ENCODE data around the gene ABHD8.

The ABHD8 gene

GRCh38 chr19:17321655-17322489 lies 18.6 kb upstream of the ABHD8 start:
- DNase-seq, result no peak

GRCh38 chr19:17320435-17320834 lies 17.2 kb upstream of the ABHD8 start:
- no peak for DNase-seq

GRCh38 chr19:17319473-17320238 lies 16.4 kb upstream of the ABHD8 start:
- DNase-seq, result no peak

- no peak for DNase-seq
Measured at GRCh38 chr19:17318966-17319365, 15.7 kb upstream of the ABHD8 start.

- DNase-seq, result no peak
Measured at GRCh38 chr19:17314007-17314593, 10.9 kb upstream of the ABHD8 start.

DNA sequence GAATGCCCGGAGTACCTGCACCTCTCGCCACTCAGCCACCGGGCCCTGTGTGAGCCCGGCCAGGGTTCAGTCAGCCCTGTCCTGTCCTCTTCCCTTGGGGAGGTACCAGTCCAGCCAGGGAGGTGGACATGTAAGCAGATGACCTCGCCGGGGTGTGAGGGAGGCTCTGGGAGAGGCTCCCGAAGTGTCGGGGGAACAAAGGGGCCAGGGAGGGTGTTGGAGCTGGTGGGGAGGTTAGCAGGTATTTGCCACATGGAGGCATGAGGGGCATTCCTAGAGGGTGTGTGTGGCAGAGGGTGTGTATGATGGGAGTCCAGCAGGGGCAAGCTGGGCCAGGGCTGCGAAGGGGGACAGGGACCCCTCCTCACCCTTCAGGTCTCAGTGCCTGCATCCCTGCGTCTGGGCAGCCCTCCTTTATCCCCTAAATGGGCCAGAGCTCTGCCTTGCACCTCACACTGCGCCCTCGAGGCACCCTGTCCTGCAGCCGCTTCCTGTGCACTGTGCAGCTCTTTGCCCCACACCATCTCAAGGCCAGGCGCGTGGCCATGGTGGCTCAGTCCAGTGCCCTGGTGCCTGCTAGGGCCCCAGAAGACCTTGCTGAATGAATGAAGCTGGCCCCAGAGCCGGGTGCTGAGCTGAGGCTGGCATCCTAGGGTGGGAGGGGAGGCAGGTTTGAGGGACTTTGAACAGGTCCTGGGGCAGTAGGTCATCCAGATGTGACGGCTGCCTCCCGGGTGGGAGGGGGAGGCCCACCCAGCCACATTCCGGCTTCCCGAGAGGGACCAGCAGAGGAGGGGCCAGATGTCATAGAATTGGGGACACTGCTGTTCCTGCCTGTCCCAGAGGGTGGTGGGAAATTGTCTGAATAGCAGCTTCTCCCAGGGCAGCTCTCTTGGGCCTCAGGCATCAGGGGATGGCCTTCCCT lies 9.2 kb upstream of the ABHD8 start:
- DNase-seq, result no peak

DNA sequence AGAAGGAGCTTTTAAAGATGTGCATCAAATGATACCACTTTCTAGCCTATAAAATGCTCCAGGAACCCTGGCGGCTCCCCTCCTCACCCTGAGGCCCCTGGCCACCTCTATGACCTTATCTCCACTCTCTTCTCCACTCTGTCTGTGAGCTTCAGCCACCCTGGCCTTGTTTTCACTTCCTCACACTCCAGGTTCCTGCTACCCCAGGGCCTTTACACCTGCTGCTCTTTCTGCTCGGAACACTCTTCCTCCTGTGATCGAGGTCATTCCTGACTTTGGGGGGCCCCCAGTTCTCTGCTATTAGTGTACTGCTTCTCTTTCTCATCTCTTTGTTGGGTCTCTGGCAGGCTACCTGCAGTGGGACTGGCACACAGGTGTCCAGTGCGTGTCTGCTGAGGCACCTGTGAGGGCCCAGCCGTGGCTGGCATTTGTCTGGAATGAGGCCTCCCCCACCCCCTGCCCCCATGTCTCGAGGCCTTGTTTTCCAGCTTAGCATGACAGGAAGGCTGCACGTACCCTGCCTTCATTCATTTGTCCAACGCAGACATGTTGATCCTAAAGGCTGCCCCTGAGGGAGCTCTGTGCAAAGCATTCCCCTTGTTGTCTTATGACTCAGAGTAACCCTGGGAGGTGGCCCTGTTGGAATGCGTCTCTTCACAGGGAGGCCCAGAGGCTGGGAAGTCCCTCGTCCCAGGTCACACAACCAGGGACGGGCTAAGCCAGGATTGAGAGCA lies 8.4 kb upstream of the ABHD8 start:
- no peak for DNase-seq

DNA sequence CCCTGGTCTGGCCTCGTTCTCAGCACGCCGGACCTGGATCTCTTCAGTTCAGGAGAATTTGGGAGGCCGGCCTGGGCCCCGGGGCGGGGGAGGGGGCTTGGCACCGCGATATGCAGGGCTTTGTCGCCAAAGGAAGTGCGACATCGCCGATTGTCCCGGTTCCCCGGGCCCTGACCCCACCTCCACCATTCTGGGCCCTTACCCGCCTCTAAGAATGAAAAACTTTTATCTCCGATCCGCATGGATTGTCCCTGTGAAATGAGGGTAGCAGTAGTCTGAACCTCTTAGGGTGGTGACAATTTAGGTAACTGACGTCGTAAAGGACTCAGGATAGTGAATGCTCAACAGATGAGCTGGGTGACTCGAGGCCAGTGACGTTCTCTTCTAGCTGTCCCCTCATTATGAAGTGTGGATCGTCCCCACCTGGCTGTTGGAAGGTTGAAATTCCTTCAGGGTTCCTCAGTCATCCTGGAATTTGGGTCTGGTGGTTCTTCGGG lies 6.8 kb upstream of the ABHD8 start:
- DNase-seq, result no peak

GRCh38 chr19:17309198-17309964 lies 6.2 kb upstream of the ABHD8 start, which contains the start of gene DDA1:
DDA1 (plus strand) TSS chr19:17309563; CDS start chr19:17309655, 92 bp downstream.
- peak; percentile 94 to 100 (median 99) for DNase-seq

- no peak for DNase-seq
Measured at GRCh38 chr19:17307876-17308377, 4.7 kb upstream of the ABHD8 start.

GRCh38 chr19:17306285-17306714 lies 3.1 kb upstream of the ABHD8 start:
- no peak for DNase-seq

DNA sequence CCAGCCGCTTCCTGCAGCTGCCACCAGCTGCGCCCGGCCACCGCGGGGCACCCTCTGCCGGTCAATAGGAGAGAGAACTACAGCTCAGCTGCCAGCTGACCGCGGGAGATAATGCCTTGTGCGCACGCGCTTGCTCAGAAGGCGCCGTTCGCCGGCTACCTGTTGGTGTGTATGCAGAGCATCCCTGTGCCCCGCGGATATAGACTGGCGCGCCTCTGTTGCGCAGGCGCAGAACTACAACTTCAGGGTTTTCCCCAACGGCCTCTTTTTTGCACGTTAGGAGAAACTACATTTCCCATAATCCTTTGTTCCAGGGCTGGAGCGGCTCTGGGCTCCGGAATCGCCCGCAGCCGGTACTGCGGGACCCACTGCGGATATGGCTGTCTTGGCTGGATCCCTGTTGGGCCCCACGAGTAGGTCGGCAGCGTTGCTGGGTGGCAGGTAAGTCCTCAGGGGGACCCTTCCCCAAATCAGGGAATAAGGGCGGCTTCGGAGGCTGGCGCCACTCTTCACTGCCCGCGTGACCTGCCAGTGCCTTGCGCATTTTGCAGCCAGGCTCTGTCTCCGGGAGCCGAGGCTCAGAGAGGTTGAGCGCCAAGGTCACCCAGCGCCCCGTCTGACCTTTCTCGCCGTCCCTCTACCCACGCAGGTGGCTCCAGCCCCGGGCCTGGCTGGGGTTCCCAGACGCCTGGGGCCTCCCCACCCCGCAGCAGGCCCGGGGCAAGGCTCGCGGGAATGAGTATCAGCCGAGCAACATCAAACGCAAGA lies 2.5 kb upstream of the ABHD8 start, which contains the start of gene MRPL34:
TSS of gene MRPL34 (plus strand) at position 356 of the 768 bp plus-strand sequence. CDS start at position 377, 21 bp downstream.
- peak; percentile 85 to 99 (median 93) for DNase-seq

DNA sequence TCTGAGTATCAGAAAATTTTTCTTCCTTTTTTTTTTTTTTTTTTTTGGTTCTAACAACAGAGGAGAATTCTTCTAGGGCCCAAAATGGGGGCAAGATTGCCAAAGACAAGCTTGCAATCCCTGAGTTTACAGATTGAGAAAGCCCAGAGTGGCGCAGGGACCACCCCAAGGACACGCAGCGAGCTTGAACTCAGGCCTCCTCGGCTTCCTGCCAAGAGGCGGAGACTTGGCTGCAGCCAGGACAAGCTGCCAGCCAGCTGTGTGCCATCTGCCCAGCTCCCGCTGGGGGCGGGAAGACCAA lies 1.9 kb upstream of the ABHD8 start:
- DNase-seq, result no peak

DNA sequence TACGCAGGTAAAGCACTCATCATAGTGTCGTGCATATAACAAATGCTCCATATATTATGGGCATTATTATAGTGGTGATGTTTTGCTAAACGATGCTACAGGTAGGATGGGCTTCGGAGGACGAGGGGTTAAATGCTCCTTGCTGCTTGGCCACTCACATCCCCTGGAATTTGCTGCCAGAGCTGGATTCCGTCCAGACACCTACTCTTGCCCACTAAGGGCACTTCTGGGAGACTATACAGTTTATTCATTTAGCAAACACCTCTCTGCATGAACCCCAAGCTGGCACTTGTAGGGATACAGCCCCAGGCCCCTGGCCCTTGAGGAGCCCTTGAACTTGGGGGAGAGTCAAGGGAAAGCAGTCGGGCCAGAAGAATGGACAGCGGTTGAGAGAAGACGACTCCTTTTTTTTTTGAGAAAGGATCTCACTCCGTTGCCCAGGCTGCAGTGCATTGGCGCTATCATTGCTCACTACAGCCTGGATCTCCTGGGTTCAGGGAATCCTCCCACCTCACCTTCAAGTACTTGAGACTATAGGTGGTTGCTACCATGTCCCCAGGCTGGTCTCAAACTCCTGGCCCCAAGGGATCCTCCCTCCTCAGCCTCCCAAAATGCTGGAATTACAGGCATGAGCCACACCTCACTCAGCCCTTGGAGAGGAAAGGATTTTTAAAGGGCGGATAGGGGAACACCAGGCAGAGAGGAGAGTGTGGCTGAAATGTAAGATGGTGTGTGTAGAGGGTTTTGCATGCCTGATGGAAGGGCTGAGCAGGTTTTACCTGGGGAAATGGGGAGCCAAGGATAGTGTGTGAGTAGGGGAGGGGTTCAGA lies 1.4 kb upstream of the ABHD8 start:
- DNase-seq, result no peak

- DNase-seq, result no peak
Measured at GRCh38 chr19:17303940-17304267, 679 bp upstream of the ABHD8 start.

DNA sequence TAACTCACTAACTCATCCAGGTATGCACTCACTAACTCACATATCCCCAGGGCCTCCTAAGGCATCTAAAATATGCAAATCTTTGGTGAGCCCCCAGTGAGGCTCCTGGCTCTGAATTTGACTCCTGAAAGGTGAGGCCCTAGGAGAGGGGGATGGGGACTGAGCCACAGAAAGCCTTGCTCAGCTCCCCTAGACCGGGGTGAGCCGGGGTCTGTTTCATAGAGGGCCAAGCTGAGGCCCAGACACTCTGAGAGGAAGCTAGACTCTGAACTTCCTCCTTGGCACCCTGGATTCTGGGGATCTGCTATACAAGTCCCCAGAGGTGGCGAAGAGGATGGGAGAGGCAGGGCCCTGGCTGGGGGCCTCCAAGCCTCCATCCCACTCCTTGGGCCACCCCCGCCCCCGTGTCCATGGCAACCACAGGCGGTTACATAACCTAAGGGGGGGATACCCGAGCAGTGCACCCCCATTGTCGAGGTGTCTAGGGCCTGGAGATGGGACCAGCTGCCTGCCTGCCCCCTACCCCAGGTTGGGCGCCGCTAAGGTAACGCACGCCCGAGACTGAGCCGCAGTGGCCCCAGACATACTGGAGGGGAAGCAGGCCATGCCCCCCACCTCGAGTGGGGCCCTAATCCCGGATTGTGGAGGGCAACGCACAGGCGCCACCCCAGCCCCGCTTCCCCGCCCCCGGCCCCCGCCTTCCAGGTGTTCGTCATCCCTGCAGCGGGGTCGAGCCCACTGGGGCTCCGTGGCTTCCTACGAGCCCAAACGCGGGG lies 646 bp downstream of the ABHD8 start:
- no peak for DNase-seq

GRCh38 chr19:17300992-17301619 lies 2.1 kb downstream of the ABHD8 start:
- no peak for DNase-seq

GRCh38 chr19:17296976-17297375 lies 6.2 kb downstream of the ABHD8 start:
- DNase-seq, result no peak
